K562 (cell line): ENCODE data around the gene CHMP2A. TPM values are rescaled to one million over a fixed set of nuclear protein-coding genes. Genes with fewer than 3 reads are reported as not detected.
A peak's percentile ranks its signal among the peaks of the same experiment; 100 is the strongest.

Experiments used
- CHD1 ChIP-seq: fragments of 200-600 bp; sonication (generic); IDR thresholded peaks from one replicate; pipeline ENCODE4 v1.6.1; 2012; ENCODE audit warnings: mild to moderate bottlenecking, moderate library complexity, low read length, inconsistent platforms
- CTBP1 ChIP-seq: fragments of 450-650 bp; IDR thresholded peaks from 2 replicates; pipeline ENCODE4 v1.6.1; 2016; ENCODE audit warnings: borderline replicate concordance
- FOXK1 ChIP-seq: sonication (generic); formaldehyde crosslinking; IDR thresholded peaks from 2 replicates; pipeline ENCODE4 v1.8.0; 2022; ENCODE audit warnings: missing genetic modification reagents, mild to moderate bottlenecking, borderline replicate concordance
- HOXB6 ChIP-seq: fragments of 250-450 bp; sonication (Bioruptor Pico); IDR thresholded peaks from 2 replicates; pipeline ENCODE4 v1.5.1; 2022; ENCODE audit warnings: mild to moderate bottlenecking, borderline replicate concordance
- POLR2A ChIP-seq: fragments of 450-650 bp; conservative IDR thresholded peaks from 2 replicates; pipeline ENCODE4 v1.6.1; 2016
- RBM15 ChIP-seq: fragments of 200-400 bp; formaldehyde crosslinking; IDR thresholded peaks from 2 replicates; pipeline ENCODE4 v1.6.1; 2018; ENCODE audit warnings: mild to moderate bottlenecking, low read length, moderate library complexity; ENCODE audit not compliant: insufficient read depth
- RFX1 ChIP-seq: fragments of 450-650 bp; IDR thresholded peaks from 2 replicates; pipeline ENCODE4 v1.6.1; 2016; ENCODE audit warnings: mild to moderate bottlenecking, moderate library complexity
- SUPT5H ChIP-seq: fragments of 450-650 bp; IDR thresholded peaks from 2 replicates; pipeline ENCODE4 v1.6.1; 2016
- THRA ChIP-seq: fragments of 450-650 bp; IDR thresholded peaks from 2 replicates; pipeline ENCODE4 v1.6.1; 2017; ENCODE audit warnings: mild to moderate bottlenecking, moderate library complexity
- ZBTB49 ChIP-seq: sonication (generic); formaldehyde crosslinking; IDR thresholded peaks from 2 replicates; pipeline ENCODE4 v1.8.0; 2022; ENCODE audit warnings: missing genetic modification reagents, mild to moderate bottlenecking, borderline replicate concordance
- ZFP36 ChIP-seq: fragments of 150-350 bp; IDR thresholded peaks from 2 replicates; pipeline ENCODE4 v1.6.1; 2018; ENCODE audit warnings: low read length, low read depth; ENCODE audit not compliant: partially characterized antibody
- ZFPM2 ChIP-seq: fragments of 250-450 bp; sonication (Bioruptor Pico); IDR thresholded peaks from 2 replicates; pipeline ENCODE4 v1.5.1; 2022; ENCODE audit warnings: mild to moderate bottlenecking
- ZNF280A ChIP-seq: fragments of 450-650 bp; IDR thresholded peaks from 2 replicates; pipeline ENCODE4 v1.6.1; 2018; ENCODE audit warnings: mild to moderate bottlenecking, low read depth; ENCODE audit not compliant: partially characterized antibody
- ZNF740 ChIP-seq, 3 experiments: fragments of 200-800 bp in 1 of 3; sonication (Bioruptor generic) in 1 of 3; sonication (generic) in 1 of 3; formaldehyde crosslinking in 1 of 3; IDR thresholded peaks; 2 replicates each; pipeline versions ENCODE4 v1.6.1 to v1.8.0; 2016 to 2022; ENCODE audit warnings: mild to moderate bottlenecking in 2 of 3, missing compliant biosample characterization in 2 of 3, missing genetic modification characterization in 2 of 3, missing genetic modification reagents in 1 of 3
- polyA plus RNA-seq, 8 experiments: library from polyadenylated mRNA; depleted of rRNA in 4 of 8; stranded (reverse) in 5 of 8; unstranded in 3 of 8; fragments of >200 nt; fragmentation: Nextera tagmentation in 2 of 8; fragmentation: Illumina TruSeq in 1 of 8; extraction: Ambion mirVana in 2 of 8; extraction: Trizol in 1 of 8; gene quantifications; 2 replicates each; pipeline versions ENCODE4 v1.2.1 to v1.2.3, GENCODE V29; 2011 to 2014; ENCODE audit warnings: inconsistent platforms in 1 of 8, missing spikeins in 1 of 8
- total RNA-seq, 7 experiments: library from RNA; depleted of rRNA in 6 of 7; stranded (reverse); fragments of >200 nt in 6 of 7; fragmentation: Illumina TruSeq in 2 of 7; extraction: Trizol in 2 of 7; gene quantifications; 2 replicates each; pipeline versions ENCODE4 v1.2.1 to v1.2.3, GENCODE V29; 2011 to 2021; ENCODE audit warnings: low replicate concordance in 1 of 7

Gene CHMP2A
- total and polyA plus RNA-seq, 9 of the 15 experiments (the other 6 are each of a cell fraction or from before 2014, with no cell fraction given): 57.6 to 159 (median 87.2) TPM

GRCh38 chr19:58572026-58572817 lies 17.3 kb upstream of the CHMP2A start (continued):
- TF ChIP-seq ZBTB49 (CRISPR knock-in tag) (no peak), ZFP36 (no peak), ZNF740 (CRISPR knock-in tag; IDR thresholded peaks at IDR 0.05) (peak; percentile 54), ZNF740 (tag; IDR thresholded peaks at IDR 0.05) (peak in 1 of 2 experiments; percentile 59; a peak in 1 of 4 replicates), HOXB6 (CRISPR knock-in tag) (no peak), SUPT5H (peak; percentile 37; the same call in 1 of the 2 replicates), POLR2A (no peak), RFX1 (no peak), CTBP1 (no peak), ZNF280A (no peak), THRA (no peak), CHD1 (no peak), RBM15 (no peak), FOXK1 (CRISPR knock-in tag) (no peak), ZFPM2 (CRISPR knock-in tag) (no peak)
